H9 (cell line): ENCODE data around the gene TUT7. TPM values are rescaled to one million over a fixed set of nuclear protein-coding genes. Genes with fewer than 3 reads are reported as not detected.

Source experiments
- DNase-seq: peaks from one replicate; pipeline ENCODE4 v3.0.0-alpha.2; 2017
- H2AFZ ChIP-seq: one replicate; pipeline ENCODE4 v1.6.1; 2013; ENCODE audit warnings: mild to moderate bottlenecking, low read length, control low read depth, moderate library complexity
- H2AK5ac ChIP-seq: 2 replicates; pipeline ENCODE4 v1.6.1; 2013; ENCODE audit warnings: low read length, control low read depth, mixed read lengths; ENCODE audit not compliant: insufficient read length
- H2BK120ac ChIP-seq: one replicate; pipeline ENCODE4 v1.6.1; 2013; ENCODE audit warnings: low read depth, mild to moderate bottlenecking, low read length, control low read depth, inconsistent platforms; ENCODE audit not compliant: poor library complexity, severe bottlenecking
- H2BK12ac ChIP-seq: 2 replicates; pipeline ENCODE4 v1.6.1; 2013; ENCODE audit warnings: low read length, control low read depth, mixed read lengths, low read depth; ENCODE audit not compliant: insufficient read length
- H2BK15ac ChIP-seq: 2 replicates; pipeline ENCODE4 v1.6.1; 2013; ENCODE audit warnings: low read depth, low read length, control low read depth
- H2BK20ac ChIP-seq: one replicate; pipeline ENCODE4 v1.6.1; 2013; ENCODE audit warnings: low read depth, mild to moderate bottlenecking, low read length, control low read depth, inconsistent platforms; ENCODE audit not compliant: poor library complexity, severe bottlenecking
- H2BK5ac ChIP-seq: 2 replicates; pipeline ENCODE4 v1.6.1; 2013; ENCODE audit warnings: low read length, control low read depth, mixed read lengths; ENCODE audit not compliant: insufficient read length
- H3K14ac ChIP-seq: 2 replicates; pipeline ENCODE4 v1.6.1; 2013; ENCODE audit warnings: low read length, control low read depth; ENCODE audit not compliant: insufficient read depth
- H3K18ac ChIP-seq: 2 replicates; pipeline ENCODE4 v1.6.1; 2013; ENCODE audit warnings: low read depth, mild to moderate bottlenecking, mixed read lengths, low read length, control low read depth; ENCODE audit not compliant: insufficient read length
- H3K23ac ChIP-seq: 2 replicates; pipeline ENCODE4 v1.6.1; 2013; ENCODE audit warnings: low read length, control low read depth, mixed read lengths, low read depth; ENCODE audit not compliant: insufficient read length
- H3K23me2 ChIP-seq: 2 replicates; pipeline ENCODE4 v1.6.1; 2013; ENCODE audit warnings: low read depth, mild to moderate bottlenecking, mixed read lengths, low read length, control low read depth; ENCODE audit not compliant: insufficient read length, poor library complexity, severe bottlenecking
- H3K27ac ChIP-seq: 2 replicates; pipeline ENCODE4 v1.5.1; 2013; ENCODE audit warnings: low read length, control low read depth, mixed read lengths, low read depth; ENCODE audit not compliant: insufficient read length
- H3K27me3 ChIP-seq: 2 replicates; pipeline ENCODE4 v1.6.1; 2013; ENCODE audit warnings: low read length, control low read depth, inconsistent platforms; ENCODE audit not compliant: insufficient read depth
- H3K4ac ChIP-seq: 2 replicates; pipeline ENCODE4 v1.6.1; 2013; ENCODE audit warnings: low read depth, mild to moderate bottlenecking, control low read depth, inconsistent platforms, low read length, moderate library complexity
- H3K4me1 ChIP-seq: 2 replicates; pipeline ENCODE4 v1.6.1; 2013; ENCODE audit warnings: low read length, control low read depth, inconsistent platforms; ENCODE audit not compliant: insufficient read depth
- H3K4me2 ChIP-seq: 2 replicates; pipeline ENCODE4 v1.6.1; 2013; ENCODE audit warnings: low read length, control low read depth, mixed read lengths; ENCODE audit not compliant: insufficient read length, insufficient read depth
- H3K56ac ChIP-seq: 2 replicates; pipeline ENCODE4 v1.6.1; 2013; ENCODE audit warnings: low read depth, mild to moderate bottlenecking, mixed read lengths, low read length, control low read depth; ENCODE audit not compliant: insufficient read length
- H3K79me1 ChIP-seq: 2 replicates; pipeline ENCODE4 v1.6.1; 2013; ENCODE audit warnings: low read depth, mild to moderate bottlenecking, moderate library complexity, low read length, control low read depth, inconsistent platforms; ENCODE audit not compliant: insufficient read depth, poor library complexity, severe bottlenecking
- H3K79me2 ChIP-seq: 2 replicates; pipeline ENCODE4 v1.6.1; 2013; ENCODE audit warnings: low read length, control low read depth, inconsistent platforms; ENCODE audit not compliant: insufficient read depth
- H3K9ac ChIP-seq: 2 replicates; pipeline ENCODE4 v1.6.1; 2013; ENCODE audit warnings: low read length, control low read depth, mixed read lengths; ENCODE audit not compliant: insufficient read length; ENCODE audit errors: extremely low read depth
- H3K9me3 ChIP-seq: one replicate; pipeline ENCODE4 v1.6.1; 2013; ENCODE audit warnings: low read depth, low read length, inconsistent platforms; ENCODE audit not compliant: control insufficient read depth
- H3T11ph ChIP-seq: one replicate; pipeline ENCODE4 v1.6.1; 2013; ENCODE audit warnings: mild to moderate bottlenecking, low read length, control low read depth, inconsistent platforms
- H4K20me1 ChIP-seq: one replicate; pipeline ENCODE4 v1.6.1; 2013; ENCODE audit not compliant: control insufficient read depth, insufficient read length, insufficient read depth
- H4K5ac ChIP-seq: 2 replicates; pipeline ENCODE4 v1.6.1; 2013; ENCODE audit warnings: low read depth, mild to moderate bottlenecking, mixed read lengths, low read length, control low read depth; ENCODE audit not compliant: insufficient read length
- H4K8ac ChIP-seq: replicated peaks from 2 replicates; pipeline ENCODE4 v1.6.1; 2013; ENCODE audit warnings: low read length, control low read depth, mixed read lengths, low read depth; ENCODE audit not compliant: insufficient read length
- H4K91ac ChIP-seq: 2 replicates; pipeline ENCODE4 v1.6.1; 2013; ENCODE audit warnings: low read depth, mild to moderate bottlenecking, moderate library complexity, mixed read lengths, low read length, control low read depth; ENCODE audit not compliant: insufficient read length
- H3K27ac Mint-ChIP-seq, 3 experiments: 2 replicates in 2 of 3; 3 replicates in 1 of 3; pipeline ENCODE4 v1.8.0; 2020 to 2021; ENCODE audit warnings: mixed read lengths in 3 of 3, mild to moderate bottlenecking in 1 of 3, moderate library complexity in 1 of 3
- H3K27me3 Mint-ChIP-seq: 2 replicates; pipeline ENCODE4 v1.8.0; 2021; ENCODE audit warnings: low read depth, mild to moderate bottlenecking, moderate library complexity, mixed read lengths
- H3K36me3 Mint-ChIP-seq, 3 experiments: 2 replicates in 2 of 3; 3 replicates in 1 of 3; pipeline ENCODE4 v1.8.0; 2020 to 2021; ENCODE audit warnings: low read depth in 3 of 3, mixed read lengths in 3 of 3; ENCODE audit not compliant: insufficient read depth in 1 of 3
- H3K4me1 Mint-ChIP-seq, 2 experiments: 2 replicates each; pipeline ENCODE4 v1.8.0; 2020; ENCODE audit warnings: mixed read lengths in 2 of 2
- H3K4me3 Mint-ChIP-seq, 2 experiments: 2 replicates in 1 of 2; 3 replicates in 1 of 2; pipeline ENCODE4 v1.8.0; 2020 to 2021; ENCODE audit warnings: mild to moderate bottlenecking in 2 of 2, mixed read lengths in 2 of 2, moderate library complexity in 1 of 2
- H3K9me3 Mint-ChIP-seq, 2 experiments: 2 replicates in 1 of 2; 3 replicates in 1 of 2; pipeline ENCODE4 v1.8.0; 2020; ENCODE audit warnings: mild to moderate bottlenecking in 2 of 2, mixed read lengths in 2 of 2, moderate library complexity in 1 of 2
- WGBS: extraction: QIAGEN DNeasy Blood & Tissue Kit; methylation state at CpG from one replicate; pipeline ENCODE4 v1.1.7; 2013; ENCODE audit warnings: missing lambda C conversion rate, low lambda C conversion rate, mixed read lengths; ENCODE audit not compliant: insufficient read length; ENCODE audit errors: extremely low coverage; 5-methylcytosine and 5-hydroxymethylcytosine counted together
- total RNA-seq: library from RNA; stranded (reverse); gene quantifications from 2 replicates; pipeline ENCODE4 v1.2.1, GENCODE V29; 2021
- TF ChIP-seq, protein P1 (sequence below): fragments of 200-600 bp; sonication (generic); conservative IDR thresholded peaks from 3 replicates; pipeline ENCODE4 v1.8.0; 2021; ENCODE audit warnings: antibody characterized with exemption, mild to moderate bottlenecking

The TUT7 gene
- total RNA-seq, 1 experiment from 2014 or later: 23.1 TPM

DNA sequence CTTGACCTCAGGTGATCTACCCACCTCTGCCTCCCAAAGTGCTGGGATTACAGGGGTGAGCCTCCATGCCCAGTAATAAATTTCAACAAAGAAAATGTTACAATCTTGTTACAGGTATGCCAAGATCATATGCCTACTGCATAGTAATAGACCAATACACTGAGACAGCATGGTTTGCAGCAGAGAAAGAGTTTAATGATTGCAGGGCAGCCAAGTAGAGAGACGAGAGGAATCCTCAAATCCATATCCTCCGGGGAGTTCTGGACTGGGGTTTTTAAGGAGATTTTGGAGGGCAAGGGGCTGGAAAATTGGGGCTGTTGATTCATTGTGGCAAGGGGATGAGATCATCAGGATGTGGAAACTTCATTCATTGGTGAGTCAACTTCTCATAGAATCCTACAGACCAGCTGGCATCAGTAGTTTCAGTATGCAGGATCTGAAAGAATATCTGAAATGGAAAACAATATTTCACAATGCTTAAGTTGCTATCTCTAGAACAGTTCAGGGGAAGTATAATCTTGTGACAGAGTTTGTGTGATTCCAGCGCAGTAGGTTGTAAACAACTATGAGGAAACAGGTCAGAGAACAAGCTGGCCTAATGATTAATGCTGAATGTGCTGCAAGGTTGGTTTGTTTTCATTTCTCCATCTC, 14.8 kb upstream of the TUT7 start:
- H4K5ac ChIP-seq: no peak overlapping the region
- no peak overlapping the region for H3K4me2 ChIP-seq
- H3K27ac ChIP-seq: no peak overlapping the region
- no peak overlapping the region for H3K14ac ChIP-seq
- H2BK20ac ChIP-seq: no peak overlapping the region
- WGBS: no CpG with 5 or more reads among the region's 3 CpGs
- H3K27me3 ChIP-seq: no peaks in the 10 kb centered on the region
- H2AFZ ChIP-seq: no peak overlapping the region
- Mint-ChIP-seq H3K36me3 (peaks cover 4 to 22% (median 6%) of the 10 kb centered on the region in 3 experiments; a peak in 5 of 7 replicates), H3K27ac (no peak overlapping the region), H3K4me3 (no peak overlapping the region), H3K27me3 (peaks cover 18% of the 10 kb centered on the region), H3K4me1 (no peaks in the 10 kb centered on the region), H3K9me3 (peaks cover 29 to 36% of the 10 kb centered on the region in 2 experiments)
- H3K23ac ChIP-seq: no peak overlapping the region
- no peak overlapping the region for H3K9ac ChIP-seq
- no peak overlapping the region for H2BK120ac ChIP-seq
- H2BK15ac ChIP-seq: no peak overlapping the region
- H3K18ac ChIP-seq: no peak overlapping the region
- no peak overlapping the region for H4K8ac ChIP-seq
- H3K79me2 ChIP-seq: no peaks in the 10 kb centered on the region
- H3K23me2 ChIP-seq: no peaks in the 10 kb centered on the region
- TF ChIP-seq, protein P1, sequence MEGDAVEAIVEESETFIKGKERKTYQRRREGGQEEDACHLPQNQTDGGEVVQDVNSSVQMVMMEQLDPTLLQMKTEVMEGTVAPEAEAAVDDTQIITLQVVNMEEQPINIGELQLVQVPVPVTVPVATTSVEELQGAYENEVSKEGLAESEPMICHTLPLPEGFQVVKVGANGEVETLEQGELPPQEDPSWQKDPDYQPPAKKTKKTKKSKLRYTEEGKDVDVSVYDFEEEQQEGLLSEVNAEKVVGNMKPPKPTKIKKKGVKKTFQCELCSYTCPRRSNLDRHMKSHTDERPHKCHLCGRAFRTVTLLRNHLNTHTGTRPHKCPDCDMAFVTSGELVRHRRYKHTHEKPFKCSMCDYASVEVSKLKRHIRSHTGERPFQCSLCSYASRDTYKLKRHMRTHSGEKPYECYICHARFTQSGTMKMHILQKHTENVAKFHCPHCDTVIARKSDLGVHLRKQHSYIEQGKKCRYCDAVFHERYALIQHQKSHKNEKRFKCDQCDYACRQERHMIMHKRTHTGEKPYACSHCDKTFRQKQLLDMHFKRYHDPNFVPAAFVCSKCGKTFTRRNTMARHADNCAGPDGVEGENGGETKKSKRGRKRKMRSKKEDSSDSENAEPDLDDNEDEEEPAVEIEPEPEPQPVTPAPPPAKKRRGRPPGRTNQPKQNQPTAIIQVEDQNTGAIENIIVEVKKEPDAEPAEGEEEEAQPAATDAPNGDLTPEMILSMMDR: no peak
- H2BK12ac ChIP-seq: no peak overlapping the region
- no peak overlapping the region for H2AK5ac ChIP-seq
- H3T11ph ChIP-seq: no peak overlapping the region
- no peak overlapping the region for H3K4ac ChIP-seq
- no peaks in the 10 kb centered on the region for H3K79me1 ChIP-seq
- no peak overlapping the region for H2BK5ac ChIP-seq
- H4K20me1 ChIP-seq: no peaks in the 10 kb centered on the region
- H4K91ac ChIP-seq: no peak overlapping the region
- H3K56ac ChIP-seq: no peak overlapping the region
- H3K4me1 ChIP-seq: no peaks in the 10 kb centered on the region
- DNase-seq: no peak
- no peaks in the 10 kb centered on the region for H3K9me3 ChIP-seq
